Measurements from ENCODE around the gene ZNF487. TPM values are rescaled to one million over a fixed set of nuclear protein-coding genes. Genes with fewer than 3 reads are reported as not detected.

Gene ZNF487
- total RNA-seq, 6 donors from 2014 or later: 4.5 to 25.0 (median 11.0) TPM

DNA sequence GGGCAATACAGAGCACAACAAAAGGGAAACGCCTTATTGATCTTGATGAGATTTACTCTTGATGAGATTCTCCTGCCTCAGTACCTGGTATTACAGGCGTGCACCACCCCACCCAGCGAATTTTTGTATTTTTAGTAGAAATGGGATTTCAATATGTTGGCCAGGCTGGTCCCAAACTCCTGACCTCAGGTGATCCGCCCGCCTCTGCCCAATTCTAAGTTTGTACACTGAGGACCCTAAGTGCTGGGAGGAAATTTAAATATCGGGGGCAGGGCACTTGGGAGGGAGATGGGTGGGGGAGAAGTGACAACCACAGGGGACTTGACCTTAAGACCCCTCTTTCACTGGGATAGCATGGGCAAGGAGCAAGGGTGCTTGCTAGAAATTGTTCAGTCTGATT lies 42.0 kb upstream of the ZNF487 start:
- DNase-seq (no peak), ATAC-seq (ENCODE audit: low FRiP score in 2 of 2) (no peak)
- TF ChIP-seq POLR2A (IDR thresholded peaks at IDR 0.05) (no peak), EP300 (IDR thresholded peaks at IDR 0.05) (no peak), POLR2AphosphoS5 (IDR thresholded peaks at IDR 0.05) (no peak), CTCF (IDR thresholded peaks at IDR 0.05) (no peak)
- Histone ChIP-seq H3K36me3 (peaks cover 20 to 55% (median 48%) of the 10 kb centered on the region in 4 donors), H3K4me3 (peak overlapping the region in 1 of 4 donors; percentile 87), H3K27ac (peak overlapping the region; percentile 55 to 100 (median 98)), H3K27me3 (no peaks in the 10 kb centered on the region), H3K9me3 (no peaks in the 10 kb centered on the region), H3K4me1 (peaks cover 41 to 88% (median 57%) of the 10 kb centered on the region in 4 donors)
- 86 to 87% methylated on average over 6 of the region's 6 CpGs for WGBS, 2 donors

DNA sequence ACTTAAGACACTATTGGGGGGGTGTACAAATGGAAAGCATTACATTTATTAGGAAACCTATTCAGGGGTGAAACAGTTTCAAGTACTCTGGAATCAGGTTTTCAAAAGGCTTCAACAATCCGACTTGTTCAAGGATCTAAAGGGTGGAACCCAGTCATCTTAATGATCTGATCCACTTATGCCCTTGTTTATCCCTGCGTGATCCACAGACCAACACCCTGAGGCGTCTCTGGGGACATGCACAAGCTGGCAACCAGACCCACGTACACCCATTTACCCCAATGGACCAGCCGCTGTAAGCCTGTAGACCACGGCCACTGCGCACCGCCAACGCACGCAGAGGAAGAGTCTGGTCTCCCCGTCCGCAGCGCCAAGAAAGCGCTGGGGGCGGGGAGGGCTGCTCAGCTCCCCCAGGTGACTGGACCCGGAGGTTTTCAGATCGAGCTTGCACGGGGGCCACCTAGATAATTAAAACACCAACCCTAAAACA lies 41.3 kb upstream of the ZNF487 start:
- Histone ChIP-seq H3K9me3 (no peaks in the 10 kb centered on the region), H3K36me3 (peaks cover 17 to 51% (median 40%) of the 10 kb centered on the region in 4 donors), H3K27me3 (no peaks in the 10 kb centered on the region), H3K4me3 (peak overlapping the region; percentile 66 to 91 (median 86)), H3K27ac (peak overlapping the region; percentile 96 to 100 (median 100)), H3K4me1 (peaks cover 41 to 88% (median 60%) of the 10 kb centered on the region in 4 donors)
- DNase-seq (peak in 1 of 2 donors; percentile 83), ATAC-seq (ENCODE audit: low FRiP score in 2 of 2) (no peak)
- no peak for TF ChIP-seq POLR2AphosphoS5 (IDR thresholded peaks at IDR 0.05)
- TF ChIP-seq POLR2A (IDR thresholded peaks at IDR 0.05): no peak
- no peak for TF ChIP-seq EP300 (IDR thresholded peaks at IDR 0.05)
- TF ChIP-seq CTCF (IDR thresholded peaks at IDR 0.05): no peak
- 12 to 19% methylated on average over 12 to 17 of the region's 18 CpGs for WGBS, 2 donors

DNA sequence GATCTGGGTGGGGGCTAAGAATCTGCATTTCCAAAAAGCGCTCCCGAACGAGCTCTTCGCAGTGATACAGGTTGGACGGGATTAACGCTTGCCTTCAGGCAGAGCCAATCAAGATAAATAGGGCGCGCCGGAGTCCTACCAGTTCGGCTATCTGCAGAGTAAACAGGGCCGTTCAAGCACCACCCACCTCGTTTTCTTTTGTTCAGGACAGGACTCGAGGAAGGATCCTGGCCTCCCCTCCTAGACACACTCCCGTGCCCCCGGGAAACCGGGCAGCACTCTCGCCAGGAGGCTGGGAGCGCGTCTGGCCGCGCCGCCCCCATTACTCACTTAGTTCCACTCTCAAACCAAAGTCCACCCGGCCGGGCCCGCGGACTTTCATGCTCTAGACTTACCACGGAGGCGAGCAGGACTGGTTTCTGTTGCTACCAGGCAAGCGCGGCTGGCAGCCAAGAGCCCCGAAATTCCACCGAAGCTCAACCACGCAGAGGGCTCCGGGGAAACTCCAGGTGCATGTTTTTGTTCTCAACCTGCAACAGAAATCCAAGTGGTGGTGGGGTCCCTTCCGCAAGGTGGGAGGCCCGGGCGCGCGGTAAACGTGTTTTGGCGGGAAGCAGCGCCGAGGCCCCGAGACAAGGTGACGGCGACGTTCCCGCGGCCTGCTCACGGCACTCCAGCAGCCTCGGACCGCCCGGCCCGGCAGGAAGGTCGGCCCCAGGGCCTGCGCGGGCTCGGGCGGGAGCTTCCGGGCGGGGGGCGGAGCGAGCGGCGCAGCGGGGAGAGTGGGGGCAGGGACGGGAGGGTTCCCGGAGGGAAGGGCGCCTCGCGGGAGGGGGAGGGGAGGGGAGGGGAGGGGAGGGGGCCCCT lies 40.6 kb upstream of the ZNF487 start:
- H3K36me3 ChIP-seq: peaks cover 12 to 48% (median 34%) of the 10 kb centered on the region in 4 donors
- TF ChIP-seq POLR2A (IDR thresholded peaks at IDR 0.05) (peak in 2 of 4 donors; percentile 6 to 42), EP300 (IDR thresholded peaks at IDR 0.05) (no peak), POLR2AphosphoS5 (IDR thresholded peaks at IDR 0.05) (peak; percentile 46 to 67), CTCF (IDR thresholded peaks at IDR 0.05) (no peak)

DNA sequence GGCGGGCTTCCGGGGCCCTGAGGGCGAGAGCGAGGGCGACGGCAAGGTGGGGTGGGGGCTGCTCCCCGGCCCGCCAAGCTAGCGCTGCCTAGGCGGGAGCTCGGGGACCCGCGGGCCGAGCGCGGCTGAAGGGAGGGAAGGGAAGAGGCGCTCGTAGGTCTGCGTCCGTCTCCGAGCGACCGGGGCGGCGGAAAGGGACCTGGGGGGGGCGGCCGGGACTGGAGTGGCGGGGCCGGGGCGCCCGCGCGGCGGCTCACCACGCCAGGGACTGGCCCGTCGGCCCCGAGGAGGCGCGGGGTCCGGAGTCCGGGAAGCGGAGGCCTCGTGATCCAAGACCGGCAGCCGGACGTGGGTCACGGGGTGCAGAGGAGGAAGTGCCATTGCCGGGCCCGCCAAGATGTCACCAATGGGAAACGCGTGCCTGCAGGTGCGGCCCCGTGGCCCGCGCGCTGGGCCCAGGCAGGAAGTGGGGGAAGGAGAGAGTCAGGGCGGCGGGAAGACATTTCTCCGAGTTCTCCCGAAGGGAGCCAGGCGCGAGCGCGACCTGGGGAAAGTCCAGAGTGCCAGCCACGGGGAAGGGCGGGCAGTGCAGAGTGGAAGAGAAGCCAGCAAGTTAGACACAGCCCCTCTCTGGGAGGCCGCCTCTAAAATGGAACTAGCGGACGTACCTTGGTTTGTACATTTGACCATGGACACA lies 39.8 kb upstream of the ZNF487 start:
- H3K4me1 ChIP-seq: peaks cover 53 to 90% (median 69%) of the 10 kb centered on the region in 4 donors
- H3K9me3 ChIP-seq: no peaks in the 10 kb centered on the region
- ATAC-seq (ENCODE audit: low FRiP score in 2 of 2): peak; percentile 92 to 93
- peaks cover 11 to 42% (median 27%) of the 10 kb centered on the region in 4 donors for H3K36me3 ChIP-seq
- no peaks in the 10 kb centered on the region for H3K27me3 ChIP-seq
- peak; percentile 95 to 97 for DNase-seq
- 0% methylated on average over 16 to 31 of the region's 70 CpGs for WGBS, 2 donors
- H3K27ac ChIP-seq: peak overlapping the region; percentile 96 to 100 (median 100)
- H3K4me3 ChIP-seq: peak overlapping the region; percentile 66 to 91 (median 86)
- TF ChIP-seq CTCF (IDR thresholded peaks at IDR 0.05) (peak in 1 of 6 experiments; percentile 10), POLR2A (IDR thresholded peaks at IDR 0.05) (peak; percentile 16 to 88 (median 64)), POLR2AphosphoS5 (IDR thresholded peaks at IDR 0.05) (peak; percentile 97), EP300 (IDR thresholded peaks at IDR 0.05) (peak in 2 of 4 donors; percentile 51 to 91)

More for the DNA sequence above, 40.6 kb upstream of the ZNF487 start:
- no peaks in the 10 kb centered on the region for H3K9me3 ChIP-seq
- peaks cover 45 to 89% (median 64%) of the 10 kb centered on the region in 4 donors for H3K4me1 ChIP-seq
- no peaks in the 10 kb centered on the region for H3K27me3 ChIP-seq
- H3K4me3 ChIP-seq: peak overlapping the region; percentile 66 to 91 (median 86)
- H3K27ac ChIP-seq: peak overlapping the region; percentile 96 to 100 (median 100)
- ATAC-seq (ENCODE audit: low FRiP score in 2 of 2) (peak; percentile 89 to 94), DNase-seq (peak; percentile 85 to 96)
- WGBS, 2 donors: 11 to 33% methylated on average over 11 to 60 of the region's 71 CpGs

Measured in upper lobe of left lung (tissue), 6 donors.